Fibroblast of lung (primary cell): ENCODE results near the gene FLNB. TPM values are rescaled to one million over a fixed set of nuclear protein-coding genes. Genes with fewer than 3 reads are reported as not detected.
A peak's percentile ranks its signal among the peaks of the same experiment; 100 is the strongest.

ENCODE experiments used
- DNase-seq, 2 donors: peaks; one replicate each; pipeline versions ENCODE4 v3.0.0 to v3.0.0-alpha.2; 2010; ENCODE audit warnings: low read depth in 2 of 2
- H2AFZ ChIP-seq: 2 replicates; pipeline ENCODE4 v1.5.1; 2012; ENCODE audit warnings: low read length, control low read depth, inconsistent platforms
- H3K27ac ChIP-seq: 2 replicates; pipeline ENCODE4 v1.5.1; 2011; ENCODE audit warnings: low read length, control low read depth; ENCODE audit not compliant: insufficient read depth
- H3K27me3 ChIP-seq: 2 replicates; pipeline ENCODE4 v1.5.1; 2011; ENCODE audit warnings: mild to moderate bottlenecking, low read length; ENCODE audit not compliant: control insufficient read depth, insufficient read depth
- H3K36me3 ChIP-seq: 2 replicates; pipeline ENCODE4 v1.5.1; 2011; ENCODE audit warnings: low read length; ENCODE audit not compliant: control insufficient read depth, insufficient read depth
- H3K4me1 ChIP-seq: 2 replicates; pipeline ENCODE4 v1.5.1; 2011; ENCODE audit warnings: low read length; ENCODE audit not compliant: control insufficient read depth, insufficient read depth; ENCODE audit errors: extremely low read depth
- H3K4me2 ChIP-seq: 2 replicates; pipeline ENCODE4 v1.5.1; 2011; ENCODE audit warnings: low read length, control low read depth; ENCODE audit not compliant: insufficient read depth; ENCODE audit errors: extremely low read depth
- H3K4me3 ChIP-seq, 4 experiments: fragments of 200-600 bp in 1 of 4; sonication (generic) in 1 of 4; replicated peaks in 1 of 4; 2 replicates each; pipeline ENCODE4 v1.5.1; 2011 to 2016; ENCODE audit warnings: low read length in 4 of 4, low read depth in 3 of 4, mild to moderate bottlenecking in 3 of 4, control low read depth in 2 of 4, inconsistent platforms in 1 of 4, mixed read lengths in 1 of 4; ENCODE audit not compliant: insufficient read depth in 1 of 4; ENCODE audit errors: control extremely low read depth in 1 of 4
- H3K79me2 ChIP-seq: 2 replicates; pipeline ENCODE4 v1.5.1; 2012; ENCODE audit warnings: mild to moderate bottlenecking, low read length, inconsistent platforms; ENCODE audit not compliant: control insufficient read depth, insufficient read depth
- H3K9ac ChIP-seq: 2 replicates; pipeline ENCODE4 v1.5.1; 2011; ENCODE audit warnings: mild to moderate bottlenecking, low read length, control low read depth; ENCODE audit not compliant: insufficient read depth
- H3K9me3 ChIP-seq: 2 replicates; pipeline ENCODE4 v1.5.1; 2012; ENCODE audit warnings: low read depth, low read length; ENCODE audit not compliant: control insufficient read depth, insufficient read depth
- H4K20me1 ChIP-seq: 2 replicates; pipeline ENCODE4 v1.5.1; 2011; ENCODE audit warnings: low read length; ENCODE audit not compliant: control insufficient read depth, insufficient read depth; ENCODE audit errors: extremely low read depth
- EZH2 ChIP-seq: IDR thresholded peaks from 2 replicates; pipeline ENCODE4 v1.5.1; 2012; ENCODE audit warnings: low read length, control low read depth, mild to moderate bottlenecking; ENCODE audit errors: missing control alignments
- polyA plus RNA-seq, 2 donors: library from polyadenylated mRNA; depleted of rRNA in 1 of 2; stranded (reverse) in 1 of 2; unstranded in 1 of 2; fragments of >200 nt; gene quantifications; 2 replicates each; pipeline ENCODE4 v1.2.1, GENCODE V29; 2011 to 2012; ENCODE audit warnings: missing spikeins in 1 of 2
- total RNA-seq: library from RNA; depleted of rRNA; stranded (reverse); fragments of >200 nt; gene quantifications from 2 replicates; pipeline ENCODE4 v1.2.1, GENCODE V29; 2014
- TF ChIP-seq, protein P1 (sequence below), 2 donors: IDR thresholded peaks in 1 of 2; conservative IDR thresholded peaks in 1 of 2; 1 replicate in 1 of 2; 2 replicates in 1 of 2; pipeline ENCODE4 v1.5.1; 2011 to 2012; ENCODE audit warnings: low read length in 2 of 2, control low read depth in 1 of 2, inconsistent platforms in 1 of 2, low read depth in 1 of 2, mild to moderate bottlenecking in 1 of 2

Gene FLNB
- total and polyA plus RNA-seq, 2 donors (not counting 1 experiment from before 2014, with no cell fraction given) = 81.7 to 105 TPM

DNA sequence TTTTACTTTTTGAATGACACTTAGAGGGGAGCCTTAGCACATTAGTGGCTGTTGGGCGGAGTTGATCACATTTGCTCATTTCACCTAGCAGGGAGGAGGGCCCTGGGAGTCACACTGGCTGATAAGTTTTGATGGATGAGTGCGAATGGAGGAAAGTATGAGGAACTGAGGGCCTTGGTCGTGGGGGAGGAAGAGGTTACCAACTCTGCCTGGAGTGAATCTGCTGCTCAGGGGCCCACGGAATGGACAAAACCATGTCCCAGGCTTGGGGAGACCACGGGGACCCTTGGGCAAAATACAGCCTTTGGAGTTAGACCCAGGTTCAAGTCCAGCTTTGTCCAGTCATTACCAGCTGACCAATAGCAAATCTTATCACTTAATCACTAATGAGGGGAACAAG is 5.1 kb upstream of the FLNB start:
- Histone ChIP-seq H3K27me3 (no peaks in the 10 kb centered on the region), H4K20me1 (no peaks in the 10 kb centered on the region), H3K4me1 (no peaks in the 10 kb centered on the region), H3K9me3 (no peaks in the 10 kb centered on the region), H3K4me3 (no peak overlapping the region), H3K36me3 (no peaks in the 10 kb centered on the region), H3K4me2 (no peak overlapping the region), H3K27ac (no peak overlapping the region), H2AFZ (no peak overlapping the region), H3K79me2 (no peaks in the 10 kb centered on the region), H3K9ac (no peak overlapping the region)
- TF ChIP-seq, protein P1, sequence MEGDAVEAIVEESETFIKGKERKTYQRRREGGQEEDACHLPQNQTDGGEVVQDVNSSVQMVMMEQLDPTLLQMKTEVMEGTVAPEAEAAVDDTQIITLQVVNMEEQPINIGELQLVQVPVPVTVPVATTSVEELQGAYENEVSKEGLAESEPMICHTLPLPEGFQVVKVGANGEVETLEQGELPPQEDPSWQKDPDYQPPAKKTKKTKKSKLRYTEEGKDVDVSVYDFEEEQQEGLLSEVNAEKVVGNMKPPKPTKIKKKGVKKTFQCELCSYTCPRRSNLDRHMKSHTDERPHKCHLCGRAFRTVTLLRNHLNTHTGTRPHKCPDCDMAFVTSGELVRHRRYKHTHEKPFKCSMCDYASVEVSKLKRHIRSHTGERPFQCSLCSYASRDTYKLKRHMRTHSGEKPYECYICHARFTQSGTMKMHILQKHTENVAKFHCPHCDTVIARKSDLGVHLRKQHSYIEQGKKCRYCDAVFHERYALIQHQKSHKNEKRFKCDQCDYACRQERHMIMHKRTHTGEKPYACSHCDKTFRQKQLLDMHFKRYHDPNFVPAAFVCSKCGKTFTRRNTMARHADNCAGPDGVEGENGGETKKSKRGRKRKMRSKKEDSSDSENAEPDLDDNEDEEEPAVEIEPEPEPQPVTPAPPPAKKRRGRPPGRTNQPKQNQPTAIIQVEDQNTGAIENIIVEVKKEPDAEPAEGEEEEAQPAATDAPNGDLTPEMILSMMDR (conservative IDR thresholded peaks at IDR 0.05 in 1 of 2, IDR thresholded peaks at IDR 0.05 in 1 of 2; ENCODE audit: low read depth in 1 of 2, low read length in 2 of 2) = no peak
- TF ChIP-seq EZH2 = no peak
- DNase-seq = no peak

DNA sequence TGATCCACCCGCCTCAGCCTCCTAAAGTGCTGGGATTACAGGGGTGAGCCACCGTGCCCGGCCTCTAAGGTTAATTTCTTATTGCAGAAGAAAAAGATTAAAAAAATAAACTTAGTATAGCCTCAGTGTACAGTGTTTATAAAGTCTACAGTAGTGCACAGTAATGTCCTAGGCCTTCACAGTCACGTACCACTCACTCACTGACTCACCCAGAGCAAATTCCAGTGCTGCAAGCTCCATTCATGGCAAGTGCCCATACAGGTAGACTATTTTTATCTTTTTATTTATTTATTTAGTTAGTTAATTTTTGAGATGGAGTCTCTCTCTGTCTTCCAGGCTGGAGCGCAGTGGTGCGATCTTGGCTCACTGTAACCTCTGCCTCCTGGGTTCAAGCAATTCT is 3.2 kb upstream of the FLNB start:
- TF ChIP-seq, protein P1 (conservative IDR thresholded peaks at IDR 0.05 in 1 of 2, IDR thresholded peaks at IDR 0.05 in 1 of 2; ENCODE audit: low read depth in 1 of 2, low read length in 2 of 2) = no peak
- no peak for TF ChIP-seq EZH2
- H3K27me3 ChIP-seq = no peaks in the 10 kb centered on the region
- H3K9me3 ChIP-seq = no peaks in the 10 kb centered on the region
- H3K79me2 ChIP-seq = peaks cover 17% of the 10 kb centered on the region
- DNase-seq = peak; percentile 59 to 84
- no peaks in the 10 kb centered on the region for H4K20me1 ChIP-seq
- no peak overlapping the region for H3K4me3 ChIP-seq
- no peak overlapping the region for H2AFZ ChIP-seq
- H3K9ac ChIP-seq = no peak overlapping the region
- H3K4me2 ChIP-seq = no peak overlapping the region
- H3K4me1 ChIP-seq = no peaks in the 10 kb centered on the region
- H3K36me3 ChIP-seq = no peaks in the 10 kb centered on the region
- no peak overlapping the region for H3K27ac ChIP-seq

DNA sequence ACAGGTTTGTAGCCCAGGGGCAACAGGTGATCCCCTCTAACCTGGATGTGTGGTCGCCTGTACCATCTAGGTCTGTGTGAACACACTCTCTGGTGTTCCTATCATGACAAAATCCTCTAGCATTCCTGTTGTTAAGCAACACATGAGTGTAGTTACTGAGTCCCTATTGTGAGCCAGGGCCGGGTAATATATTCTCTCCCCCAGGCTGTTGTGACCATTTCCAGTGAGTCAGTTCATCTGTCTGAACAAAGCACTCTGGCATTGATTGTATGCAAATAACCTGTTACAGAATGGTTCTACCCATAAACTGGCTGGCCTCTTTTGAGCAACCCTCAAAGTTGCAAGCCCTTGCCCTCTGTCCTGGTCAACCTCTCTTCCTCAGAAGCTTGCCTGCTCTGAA is 2.6 kb upstream of the FLNB start:
- Histone ChIP-seq H3K36me3 (no peaks in the 10 kb centered on the region), H4K20me1 (no peaks in the 10 kb centered on the region), H3K9me3 (no peaks in the 10 kb centered on the region), H3K27me3 (no peaks in the 10 kb centered on the region), H2AFZ (no peak overlapping the region), H3K27ac (no peak overlapping the region), H3K4me3 (no peak overlapping the region), H3K4me2 (no peak overlapping the region), H3K79me2 (peaks cover 24% of the 10 kb centered on the region), H3K9ac (no peak overlapping the region), H3K4me1 (no peaks in the 10 kb centered on the region)
- TF ChIP-seq EZH2 = no peak
- TF ChIP-seq, protein P1 (conservative IDR thresholded peaks at IDR 0.05 in 1 of 2, IDR thresholded peaks at IDR 0.05 in 1 of 2; ENCODE audit: low read depth in 1 of 2, low read length in 2 of 2) = no peak
- DNase-seq = peak; percentile 42 to 79
